HG03025 (cell line): ENCODE results near the gene AKAP1.

Source experiments
- ATAC-seq: cut with Tn5 transposase; IDR thresholded peaks from one replicate; pipeline ENCODE4 v1.9.1; 2021; ENCODE audit warnings: mild to moderate bottlenecking, moderate library complexity; ENCODE audit not compliant: unreplicated experiment, low FRiP score

AKAP1 gene

DNA sequence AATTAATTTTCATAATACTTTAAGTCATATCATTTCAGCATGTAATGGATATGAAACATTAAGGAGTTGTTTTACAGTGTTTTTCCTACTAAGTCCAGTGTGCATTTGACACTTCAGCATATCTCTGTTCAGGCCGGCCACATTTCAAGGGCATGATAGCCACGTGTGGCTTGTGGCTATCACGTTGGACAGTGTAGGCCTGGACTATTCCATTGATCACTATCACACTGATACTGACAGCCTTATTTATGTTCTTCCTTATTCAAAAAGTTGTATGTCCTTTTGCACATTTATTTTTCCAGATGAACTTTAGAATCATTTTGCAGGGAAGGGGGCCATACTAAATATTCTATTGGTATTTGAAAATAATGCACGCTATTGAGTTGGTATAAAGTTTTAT lies 39.0 kb downstream of the AKAP1 start:
- no peak for ATAC-seq

- ATAC-seq, result no peak
Observed at GRCh38 chr17:57125406-57125805, 40.4 kb downstream of the AKAP1 start.

GRCh38 chr17:57125866-57126265 lies 40.8 kb downstream of the AKAP1 start:
- ATAC-seq, result no peak

- ATAC-seq, result no peak
Observed at GRCh38 chr17:57130708-57131461, 45.8 kb downstream of the AKAP1 start.

DNA sequence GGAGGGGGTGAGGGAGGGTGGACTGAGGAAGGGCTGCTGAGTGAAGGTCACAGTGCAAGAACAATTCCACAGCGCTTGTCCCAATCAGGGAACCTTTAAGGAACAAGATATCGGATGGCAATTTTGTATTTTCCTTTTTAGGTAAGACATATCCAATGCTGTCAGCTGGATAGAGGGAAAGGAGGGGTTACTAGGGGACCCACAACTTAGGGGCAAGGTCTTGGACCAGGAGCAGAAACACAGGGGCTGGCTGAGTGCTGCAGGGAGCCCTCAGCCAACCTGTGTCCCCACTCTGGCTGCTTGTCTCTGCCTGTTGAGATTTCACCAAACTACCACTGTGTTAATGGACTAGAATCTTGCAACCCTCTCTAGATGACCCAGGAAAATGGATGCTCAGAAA lies 47.6 kb downstream of the AKAP1 start:
- no peak for ATAC-seq

DNA sequence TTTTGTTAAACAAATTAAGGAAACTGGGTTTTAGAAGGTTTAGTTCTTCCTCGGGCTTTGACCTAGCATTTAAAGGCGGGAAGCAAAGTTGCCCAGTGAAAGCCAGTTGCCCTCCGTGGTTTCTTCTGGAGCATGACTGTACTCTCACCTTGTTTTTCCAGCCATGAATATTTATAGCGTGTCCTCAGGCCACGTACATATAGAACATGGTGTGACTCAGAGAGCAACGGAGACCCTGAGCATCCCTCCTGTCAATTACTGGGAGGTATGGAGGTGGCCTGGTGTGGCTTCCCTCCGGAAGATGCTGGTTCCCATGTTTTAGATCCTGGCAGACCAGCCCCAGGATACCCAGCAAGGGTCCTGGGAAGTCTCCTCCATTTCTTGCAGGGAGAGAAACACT lies 48.4 kb downstream of the AKAP1 start:
- no peak for ATAC-seq

GRCh38 chr17:57135026-57135788 lies 50.2 kb downstream of the AKAP1 start:
- no peak for ATAC-seq

- no peak for ATAC-seq
Observed at GRCh38 chr17:57135789-57136291, 50.8 kb downstream of the AKAP1 start.

GRCh38 chr17:57136355-57136754 lies 51.3 kb downstream of the AKAP1 start:
- no peak for ATAC-seq

DNA sequence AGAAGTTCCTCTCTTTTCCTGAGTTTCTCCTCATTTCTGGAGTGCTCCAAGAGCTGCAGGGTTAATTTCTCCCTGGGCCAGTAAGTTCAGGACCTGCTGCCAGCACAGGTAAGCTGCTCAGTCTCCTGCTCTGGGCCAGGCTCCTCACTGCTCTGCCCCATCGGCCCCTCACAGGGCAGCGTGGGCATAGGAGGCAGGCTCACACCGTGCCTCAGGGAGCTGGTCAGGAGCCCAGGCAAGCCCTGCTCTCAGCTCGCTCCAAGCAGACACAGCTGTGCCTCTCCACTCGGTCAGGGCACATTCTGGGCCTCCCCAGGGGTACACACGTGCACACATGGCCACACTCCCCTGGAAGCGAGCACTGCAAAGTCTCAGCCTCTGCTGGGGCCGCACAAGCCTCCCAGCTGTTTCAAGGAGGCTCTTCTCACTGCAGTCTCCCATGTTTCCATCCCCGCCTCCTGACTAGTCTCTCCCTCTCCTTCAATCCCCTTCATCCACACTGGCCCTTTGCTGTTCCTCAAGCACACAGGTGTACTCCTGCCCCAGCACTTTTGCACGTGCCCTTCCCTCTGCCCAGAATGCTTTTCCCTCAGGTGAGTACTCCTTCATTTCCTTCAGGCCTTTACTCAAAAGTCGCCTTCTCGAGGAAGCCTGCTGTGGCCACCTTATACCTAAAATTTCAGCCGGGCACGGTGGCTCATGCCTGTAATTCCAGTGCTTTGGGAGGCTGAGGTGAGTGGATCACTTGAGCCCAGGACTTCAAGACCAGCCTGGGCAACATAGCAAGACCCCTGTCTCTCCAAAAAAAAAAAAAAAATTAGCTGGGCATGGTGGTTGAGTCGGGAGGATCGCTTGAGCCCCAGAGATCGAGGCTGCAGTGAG lies 53.2 kb downstream of the AKAP1 start:
- no peak for ATAC-seq

DNA sequence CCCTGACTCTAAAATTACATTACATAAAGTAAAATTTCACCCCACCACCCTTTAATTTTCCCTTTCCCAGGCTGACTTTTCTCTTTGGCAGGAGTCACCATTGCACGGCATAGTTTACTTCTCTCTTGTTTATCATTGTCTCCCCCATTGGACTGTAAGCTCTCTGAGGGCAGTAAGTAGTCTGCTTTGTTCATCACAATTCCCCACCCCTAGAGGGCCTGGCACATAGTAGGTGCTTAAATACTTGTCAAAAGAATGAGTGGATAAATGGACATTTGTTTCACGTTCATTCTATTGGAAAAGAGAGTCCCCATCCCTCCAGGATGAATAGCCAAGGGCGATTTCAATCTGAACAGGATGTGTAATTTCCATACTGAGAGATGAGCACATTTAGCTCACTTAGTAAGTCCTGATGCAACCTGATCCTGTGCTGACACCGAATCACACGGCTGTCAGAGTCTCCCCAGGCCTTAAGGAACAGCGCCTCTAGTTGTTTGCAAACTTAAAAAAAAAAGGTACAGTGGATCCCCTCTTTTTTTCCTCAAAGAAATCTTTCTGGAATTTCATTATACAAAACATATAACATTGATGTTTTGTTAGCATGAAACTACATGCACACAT lies 54.0 kb downstream of the AKAP1 start:
- ATAC-seq, result no peak

DNA sequence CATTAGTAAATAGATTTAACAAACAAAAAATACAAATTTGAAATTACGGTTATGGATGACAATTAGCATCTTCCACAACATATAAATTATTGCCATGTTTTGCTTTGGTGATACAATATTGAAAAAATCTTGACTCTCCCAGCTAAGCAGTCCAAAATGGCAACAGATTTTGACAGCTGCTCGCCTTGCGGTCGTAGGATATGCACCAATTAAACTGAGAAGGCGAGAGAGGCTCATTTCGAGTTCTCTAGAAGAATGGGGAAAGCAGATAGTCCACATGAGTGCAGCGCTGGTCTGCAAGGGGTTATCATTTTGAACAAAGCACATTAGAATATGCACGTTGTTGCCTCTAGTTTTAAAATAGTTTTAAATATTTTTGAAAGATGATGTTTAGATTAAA lies 55.3 kb downstream of the AKAP1 start:
- no peak for ATAC-seq

DNA sequence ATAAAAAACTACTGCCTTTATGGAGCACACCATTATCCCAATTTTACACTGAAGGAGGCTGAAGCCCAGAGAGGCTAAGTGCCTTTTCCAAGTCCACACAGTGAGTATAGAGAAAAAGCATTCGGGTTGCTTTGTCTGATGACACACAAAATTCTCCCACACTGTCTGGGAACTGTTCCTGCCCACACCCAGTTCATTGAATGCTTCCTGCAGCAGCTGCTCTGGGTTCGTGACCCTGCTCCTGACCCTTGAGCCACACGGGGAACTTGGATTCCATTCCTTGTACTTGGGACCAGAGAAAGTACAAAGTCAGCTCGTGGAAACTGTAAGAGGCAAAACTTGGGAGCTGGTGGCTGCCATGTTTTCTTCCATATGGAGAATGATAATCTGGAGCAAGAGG lies 57.9 kb downstream of the AKAP1 start:
- no peak for ATAC-seq

- ATAC-seq, result no peak
Observed at GRCh38 chr17:57143361-57143760, 58.3 kb downstream of the AKAP1 start.

- ATAC-seq, result no peak
Observed at GRCh38 chr17:57143919-57144318, 58.9 kb downstream of the AKAP1 start.

DNA sequence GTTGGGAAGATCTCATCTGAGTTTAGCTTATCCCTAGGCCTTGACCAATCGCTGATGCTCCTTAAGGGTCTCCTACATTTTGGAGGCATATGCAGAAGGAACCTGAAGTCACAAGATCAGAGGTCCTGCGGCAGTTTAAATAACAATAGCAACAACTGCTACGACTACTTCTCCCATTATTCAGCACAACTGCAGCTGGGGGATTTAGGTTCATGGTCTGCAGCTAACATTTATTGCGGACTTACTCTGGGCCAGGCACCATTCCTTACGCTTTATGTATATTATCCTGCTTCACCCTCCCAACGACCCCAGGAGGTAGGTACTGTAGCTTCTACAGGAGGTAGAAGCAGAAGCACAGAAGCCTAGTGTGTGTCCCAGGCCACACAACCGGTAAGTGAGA lies 59.5 kb downstream of the AKAP1 start:
- no peak for ATAC-seq

GRCh38 chr17:57145347-57145746 lies 60.3 kb downstream of the AKAP1 start:
- ATAC-seq, result no peak

- no peak for ATAC-seq
Observed at GRCh38 chr17:57146273-57146672, 61.2 kb downstream of the AKAP1 start.

DNA sequence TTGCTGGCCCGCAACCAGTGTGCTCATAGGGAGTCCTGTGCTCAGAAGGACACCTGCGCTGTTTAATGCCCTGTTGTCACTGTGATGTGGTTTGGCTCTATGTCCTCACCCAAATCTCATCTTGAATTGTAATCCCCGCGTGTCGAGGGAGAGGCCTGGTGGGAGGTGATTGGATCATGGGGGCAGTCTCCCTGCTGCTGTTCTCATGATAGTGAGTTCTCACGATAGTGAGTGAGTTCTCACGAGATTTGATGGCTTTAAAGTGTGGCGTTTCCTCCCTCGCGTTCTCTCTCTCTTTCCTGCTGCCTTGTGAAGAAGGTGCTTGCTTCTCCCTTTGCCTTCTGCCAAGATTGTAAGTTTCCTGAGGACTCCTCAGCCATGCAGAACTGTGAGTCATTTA lies 66.8 kb downstream of the AKAP1 start:
- no peak for ATAC-seq

GRCh38 chr17:57152967-57153528 lies 68.0 kb downstream of the AKAP1 start:
- no peak for ATAC-seq
